HCT116 (cell line): ENCODE data around the gene RBM42.

Experiments
- EZH2 ChIP-seq: fragments of 200-600 bp; sonication (generic); IDR thresholded peaks from 2 replicates; pipeline ENCODE4 v1.6.1; 2017; ENCODE audit warnings: antibody characterized with exemption, mixed run types
- POLR2A ChIP-seq: IDR thresholded peaks from 2 replicates; pipeline ENCODE4 v1.7.0; 2011; ENCODE audit warnings: borderline replicate concordance; ENCODE audit not compliant: insufficient read depth, insufficient read length; ENCODE audit errors: extremely low read depth
- POLR2AphosphoS5 ChIP-seq: IDR thresholded peaks from 2 replicates; pipeline ENCODE4 v1.6.1; 2011; ENCODE audit warnings: mild to moderate bottlenecking, low read depth, low read length, moderate library complexity
- SP1 ChIP-seq: IDR thresholded peaks from 2 replicates; pipeline ENCODE4 v1.6.1; 2012; ENCODE audit warnings: low read depth
- SRF ChIP-seq: IDR thresholded peaks from 2 replicates; pipeline ENCODE4 v1.6.1; 2012; ENCODE audit warnings: low read depth
- YY1 ChIP-seq: IDR thresholded peaks from 2 replicates; pipeline ENCODE4 v1.6.1; 2011; ENCODE audit warnings: low read length, low read depth, moderate library complexity, mild to moderate bottlenecking; ENCODE audit not compliant: insufficient replicate concordance; ENCODE audit errors: extremely low read depth
- ZFX ChIP-seq: fragments of 450-650 bp; IDR thresholded peaks from 2 replicates; pipeline ENCODE4 v1.6.1; 2017
- ZNF274 ChIP-seq: fragments of 200-500 bp; sonication (Bioruptor generic); IDR thresholded peaks from 2 replicates; pipeline ENCODE4 v1.6.1; 2014; ENCODE audit warnings: mild to moderate bottlenecking, low read depth, low read length, inconsistent platforms
- TF ChIP-seq, protein P1 (sequence below), 3 experiments: fragments of 200-600 bp in 1 of 3; sonication (generic) in 1 of 3; IDR thresholded peaks in 2 of 3; conservative IDR thresholded peaks in 1 of 3; 2 replicates each; pipeline ENCODE4 v1.5.1; 2012 to 2017; ENCODE audit warnings: low read depth in 2 of 3, low read length in 2 of 3, antibody characterized with exemption in 1 of 3, borderline replicate concordance in 1 of 3, control low read depth in 1 of 3, mild to moderate bottlenecking in 1 of 3, mixed read lengths in 1 of 3, mixed run types in 1 of 3, moderate library complexity in 1 of 3; ENCODE audit not compliant: insufficient read depth in 1 of 3
- TF ChIP-seq, protein P2 (sequence below): IDR thresholded peaks from 2 replicates; pipeline ENCODE4 v1.6.1; 2012; ENCODE audit warnings: low read depth

DNA sequence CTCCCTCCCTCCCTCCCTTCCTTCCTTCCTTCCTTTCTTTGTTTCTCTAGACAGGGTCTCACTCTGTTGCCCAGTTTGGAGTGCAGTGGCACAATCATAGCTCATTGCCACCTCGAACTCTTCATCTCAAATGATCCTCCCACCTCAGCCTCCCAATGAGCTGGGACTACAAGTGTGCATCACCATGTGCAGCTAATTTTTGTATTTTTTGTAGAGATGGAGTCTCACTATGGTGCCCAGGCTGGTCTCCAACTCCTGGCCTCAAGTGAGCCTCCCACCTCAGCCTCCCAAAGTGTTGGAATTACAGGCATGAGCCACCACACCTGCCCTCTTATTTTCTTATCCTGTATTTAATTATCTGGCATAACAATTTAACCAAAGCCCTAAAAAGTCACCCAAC is 41.9 kb downstream of the RBM42 start:
- TF ChIP-seq, protein P1, sequence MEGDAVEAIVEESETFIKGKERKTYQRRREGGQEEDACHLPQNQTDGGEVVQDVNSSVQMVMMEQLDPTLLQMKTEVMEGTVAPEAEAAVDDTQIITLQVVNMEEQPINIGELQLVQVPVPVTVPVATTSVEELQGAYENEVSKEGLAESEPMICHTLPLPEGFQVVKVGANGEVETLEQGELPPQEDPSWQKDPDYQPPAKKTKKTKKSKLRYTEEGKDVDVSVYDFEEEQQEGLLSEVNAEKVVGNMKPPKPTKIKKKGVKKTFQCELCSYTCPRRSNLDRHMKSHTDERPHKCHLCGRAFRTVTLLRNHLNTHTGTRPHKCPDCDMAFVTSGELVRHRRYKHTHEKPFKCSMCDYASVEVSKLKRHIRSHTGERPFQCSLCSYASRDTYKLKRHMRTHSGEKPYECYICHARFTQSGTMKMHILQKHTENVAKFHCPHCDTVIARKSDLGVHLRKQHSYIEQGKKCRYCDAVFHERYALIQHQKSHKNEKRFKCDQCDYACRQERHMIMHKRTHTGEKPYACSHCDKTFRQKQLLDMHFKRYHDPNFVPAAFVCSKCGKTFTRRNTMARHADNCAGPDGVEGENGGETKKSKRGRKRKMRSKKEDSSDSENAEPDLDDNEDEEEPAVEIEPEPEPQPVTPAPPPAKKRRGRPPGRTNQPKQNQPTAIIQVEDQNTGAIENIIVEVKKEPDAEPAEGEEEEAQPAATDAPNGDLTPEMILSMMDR (IDR thresholded peaks at IDR 0.05 in 2 of 3, conservative IDR thresholded peaks at IDR 0.05 in 1 of 3; ENCODE audit: borderline replicate concordance in 1 of 3, insufficient read depth in 1 of 3, low read depth in 2 of 3, low read length in 2 of 3) = no peak
- no peak for TF ChIP-seq YY1
- TF ChIP-seq POLR2A = no peak
- no peak for TF ChIP-seq ZFX
- no peak for TF ChIP-seq POLR2AphosphoS5
- no peak for TF ChIP-seq SRF
- TF ChIP-seq ZNF274 = no peak
- TF ChIP-seq, protein P2, sequence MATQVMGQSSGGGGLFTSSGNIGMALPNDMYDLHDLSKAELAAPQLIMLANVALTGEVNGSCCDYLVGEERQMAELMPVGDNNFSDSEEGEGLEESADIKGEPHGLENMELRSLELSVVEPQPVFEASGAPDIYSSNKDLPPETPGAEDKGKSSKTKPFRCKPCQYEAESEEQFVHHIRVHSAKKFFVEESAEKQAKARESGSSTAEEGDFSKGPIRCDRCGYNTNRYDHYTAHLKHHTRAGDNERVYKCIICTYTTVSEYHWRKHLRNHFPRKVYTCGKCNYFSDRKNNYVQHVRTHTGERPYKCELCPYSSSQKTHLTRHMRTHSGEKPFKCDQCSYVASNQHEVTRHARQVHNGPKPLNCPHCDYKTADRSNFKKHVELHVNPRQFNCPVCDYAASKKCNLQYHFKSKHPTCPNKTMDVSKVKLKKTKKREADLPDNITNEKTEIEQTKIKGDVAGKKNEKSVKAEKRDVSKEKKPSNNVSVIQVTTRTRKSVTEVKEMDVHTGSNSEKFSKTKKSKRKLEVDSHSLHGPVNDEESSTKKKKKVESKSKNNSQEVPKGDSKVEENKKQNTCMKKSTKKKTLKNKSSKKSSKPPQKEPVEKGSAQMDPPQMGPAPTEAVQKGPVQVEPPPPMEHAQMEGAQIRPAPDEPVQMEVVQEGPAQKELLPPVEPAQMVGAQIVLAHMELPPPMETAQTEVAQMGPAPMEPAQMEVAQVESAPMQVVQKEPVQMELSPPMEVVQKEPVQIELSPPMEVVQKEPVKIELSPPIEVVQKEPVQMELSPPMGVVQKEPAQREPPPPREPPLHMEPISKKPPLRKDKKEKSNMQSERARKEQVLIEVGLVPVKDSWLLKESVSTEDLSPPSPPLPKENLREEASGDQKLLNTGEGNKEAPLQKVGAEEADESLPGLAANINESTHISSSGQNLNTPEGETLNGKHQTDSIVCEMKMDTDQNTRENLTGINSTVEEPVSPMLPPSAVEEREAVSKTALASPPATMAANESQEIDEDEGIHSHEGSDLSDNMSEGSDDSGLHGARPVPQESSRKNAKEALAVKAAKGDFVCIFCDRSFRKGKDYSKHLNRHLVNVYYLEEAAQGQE = no peak
- no peak for TF ChIP-seq SP1
- no peak for TF ChIP-seq EZH2
